Mesenchymal stem cell (in vitro differentiated cells and primary cell): ENCODE data around the gene MCF2L2.

ENCODE experiments used
- DNase-seq: peaks from one replicate; pipeline ENCODE4 v3.0.0-alpha.2; 2013
- H2AFZ ChIP-seq: one replicate; pipeline ENCODE4 v1.6.1; 2013; ENCODE audit warnings: low read depth, mild to moderate bottlenecking, control low read depth, inconsistent platforms, low read length, moderate library complexity
- H2AK5ac ChIP-seq: 2 replicates; pipeline ENCODE4 v1.6.1; 2013; ENCODE audit warnings: low read length, moderate library complexity, mild to moderate bottlenecking, inconsistent platforms; ENCODE audit not compliant: severe bottlenecking
- H2BK120ac ChIP-seq: one replicate; pipeline ENCODE4 v1.6.1; 2013; ENCODE audit warnings: low read depth, mild to moderate bottlenecking, inconsistent platforms, low read length, moderate library complexity
- H2BK12ac ChIP-seq, 2 experiments: one replicate each; pipeline ENCODE4 v1.6.1; 2013; ENCODE audit warnings: inconsistent platforms in 2 of 2, low read length in 2 of 2, mild to moderate bottlenecking in 2 of 2, moderate library complexity in 2 of 2, control low read depth in 1 of 2
- H2BK15ac ChIP-seq: one replicate; pipeline ENCODE4 v1.6.1; 2013; ENCODE audit warnings: mild to moderate bottlenecking, low read depth, inconsistent platforms; ENCODE audit not compliant: poor library complexity, severe bottlenecking
- H2BK5ac ChIP-seq: 2 replicates; pipeline ENCODE4 v1.6.1; 2013; ENCODE audit warnings: low read depth, mild to moderate bottlenecking, low read length, control low read depth, inconsistent platforms; ENCODE audit not compliant: poor library complexity, severe bottlenecking
- H3K14ac ChIP-seq, 2 experiments: one replicate each; pipeline ENCODE4 v1.6.1; 2013; ENCODE audit warnings: inconsistent platforms in 2 of 2, low read length in 2 of 2, control low read depth in 1 of 2, mild to moderate bottlenecking in 1 of 2, moderate library complexity in 1 of 2
- H3K18ac ChIP-seq, 2 experiments: one replicate each; pipeline ENCODE4 v1.6.1; 2013; ENCODE audit warnings: inconsistent platforms in 2 of 2, low read length in 2 of 2, control low read depth in 1 of 2, low read depth in 1 of 2, mild to moderate bottlenecking in 1 of 2
- H3K23ac ChIP-seq, 2 experiments: one replicate each; pipeline ENCODE4 v1.6.1; 2013; ENCODE audit warnings: inconsistent platforms in 2 of 2, low read length in 2 of 2, mild to moderate bottlenecking in 2 of 2, moderate library complexity in 2 of 2, control low read depth in 1 of 2
- H3K27ac ChIP-seq: 2 replicates; pipeline ENCODE4 v1.5.1; 2013; ENCODE audit warnings: mild to moderate bottlenecking, moderate library complexity, low read length, control low read depth, inconsistent platforms; ENCODE audit not compliant: poor library complexity, severe bottlenecking
- H3K27me3 ChIP-seq, 2 experiments: 2 replicates each; pipeline versions ENCODE4 v1.6.1 to v1.7.0; 2013; ENCODE audit warnings: low read length in 2 of 2, mild to moderate bottlenecking in 2 of 2, moderate library complexity in 2 of 2, control low read depth in 1 of 2, inconsistent platforms in 1 of 2; ENCODE audit not compliant: control insufficient read depth in 1 of 2, insufficient read depth in 1 of 2
- H3K36me3 ChIP-seq, 2 experiments: 2 replicates each; pipeline versions ENCODE4 v1.6.1 to v1.7.0; 2013; ENCODE audit warnings: low read length in 2 of 2, control low read depth in 1 of 2, inconsistent platforms in 1 of 2, low read depth in 1 of 2, mild to moderate bottlenecking in 1 of 2; ENCODE audit not compliant: insufficient read depth in 2 of 2, control insufficient read depth in 1 of 2
- H3K4ac ChIP-seq, 2 experiments: one replicate each; pipeline ENCODE4 v1.6.1; 2013; ENCODE audit warnings: inconsistent platforms in 2 of 2, low read length in 2 of 2, mild to moderate bottlenecking in 2 of 2, moderate library complexity in 2 of 2, control low read depth in 1 of 2, low read depth in 1 of 2
- H3K4me1 ChIP-seq: 2 replicates; pipeline ENCODE4 v1.6.1; 2013; ENCODE audit warnings: low read depth, low read length, control low read depth; ENCODE audit not compliant: control insufficient read depth, insufficient read depth
- H3K4me2 ChIP-seq: 2 replicates; pipeline ENCODE4 v1.6.1; 2013; ENCODE audit warnings: low read length, mild to moderate bottlenecking, inconsistent platforms; ENCODE audit not compliant: poor library complexity, severe bottlenecking
- H3K4me3 ChIP-seq, 2 experiments: 2 replicates each; pipeline versions ENCODE4 v1.5.1 to v1.7.0; 2013; ENCODE audit warnings: low read length in 2 of 2, mild to moderate bottlenecking in 2 of 2, control low read depth in 1 of 2, low read depth in 1 of 2; ENCODE audit not compliant: insufficient read depth in 1 of 2
- H3K79me1 ChIP-seq: replicated peaks from 2 replicates; pipeline ENCODE4 v1.6.1; 2013; ENCODE audit warnings: mild to moderate bottlenecking, control low read depth, low read length, inconsistent platforms; ENCODE audit not compliant: poor library complexity, severe bottlenecking
- H3K9ac ChIP-seq: 2 replicates; pipeline ENCODE4 v1.7.0; 2013; ENCODE audit warnings: mild to moderate bottlenecking, low read length, moderate library complexity
- H3K9me3 ChIP-seq: 2 replicates; pipeline ENCODE4 v1.7.0; 2013; ENCODE audit warnings: mild to moderate bottlenecking, low read length; ENCODE audit not compliant: control insufficient read depth
- H4K8ac ChIP-seq: one replicate; pipeline ENCODE4 v1.6.1; 2013; ENCODE audit warnings: inconsistent platforms, mild to moderate bottlenecking, low read length, moderate library complexity
- H4K91ac ChIP-seq: one replicate; pipeline ENCODE4 v1.6.1; 2013; ENCODE audit warnings: mild to moderate bottlenecking, low read length, inconsistent platforms
- WGBS: methylation state at CpG from one replicate; pipeline ENCODE4 v1.1.7; 2013; ENCODE audit warnings: mixed read lengths; 5-methylcytosine and 5-hydroxymethylcytosine counted together

MCF2L2 gene

DNA sequence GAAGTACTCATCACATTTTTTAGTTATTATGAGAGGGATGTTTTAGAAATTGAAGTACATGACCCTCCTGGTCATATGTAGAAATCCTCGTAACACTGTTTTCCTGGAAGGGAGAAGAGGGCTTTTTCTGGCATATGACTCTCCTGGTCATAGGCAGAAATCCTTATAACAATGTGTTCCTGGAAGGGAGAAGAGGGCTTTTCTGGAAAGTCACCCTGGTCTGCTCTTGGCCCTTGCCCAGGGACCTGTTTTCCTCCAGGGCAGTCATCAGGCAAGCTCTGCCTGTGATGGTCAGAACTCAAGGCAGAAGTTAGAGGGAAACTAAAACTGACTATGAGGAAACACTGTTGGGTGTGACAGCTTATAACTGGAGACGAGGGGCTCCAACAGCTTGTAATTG is 293.6 kb downstream of the MCF2L2 start:
- H3K4me1 ChIP-seq: no peaks in the 10 kb centered on the region
- no peak for DNase-seq
- no peak overlapping the region for H2AFZ ChIP-seq
- no peak overlapping the region for H2BK120ac ChIP-seq
- no peak overlapping the region for H2BK15ac ChIP-seq
- no peak overlapping the region for H4K91ac ChIP-seq
- H2BK12ac ChIP-seq: no peak overlapping the region
- no peak overlapping the region for H3K18ac ChIP-seq
- H3K4ac ChIP-seq: no peak overlapping the region
- H3K27ac ChIP-seq: no peak overlapping the region
- 89% methylated on average over 2 of the region's 2 CpGs for WGBS
- peaks cover 6% of the 10 kb centered on the region for H3K9me3 ChIP-seq
- peaks cover 23 to 41% of the 10 kb centered on the region in 2 experiments for H3K27me3 ChIP-seq
- H2AK5ac ChIP-seq: no peak overlapping the region
- no peak overlapping the region for H3K4me3 ChIP-seq
- no peaks in the 10 kb centered on the region for H3K79me1 ChIP-seq
- no peak overlapping the region for H3K14ac ChIP-seq
- H4K8ac ChIP-seq: no peak overlapping the region
- H3K36me3 ChIP-seq: no peaks in the 10 kb centered on the region
- no peak overlapping the region for H3K4me2 ChIP-seq
- H3K23ac ChIP-seq: no peak overlapping the region
- H3K9ac ChIP-seq: no peak overlapping the region
- no peak overlapping the region for H2BK5ac ChIP-seq

DNA sequence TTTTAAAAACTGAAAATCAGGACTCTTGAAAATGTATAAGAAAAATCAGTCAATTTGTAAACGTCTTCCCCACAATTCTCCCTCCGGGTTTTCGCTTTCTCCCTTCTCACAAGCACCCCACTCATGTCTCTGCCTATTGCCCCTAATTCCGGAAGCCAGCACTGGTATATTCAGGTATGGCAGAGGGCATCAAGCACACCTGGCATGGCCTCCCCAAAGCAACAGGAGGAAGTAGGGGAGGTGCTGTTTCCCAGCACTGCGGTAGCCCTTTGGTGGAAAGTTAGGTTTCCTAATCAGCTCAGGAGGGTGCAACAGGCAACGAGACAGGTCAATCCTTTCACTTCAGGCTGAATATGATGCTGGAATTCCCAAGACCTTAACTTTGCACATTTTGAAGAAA is 296.0 kb downstream of the MCF2L2 start:
- WGBS: 47% methylated on average over 6 of the region's 6 CpGs
- no peak overlapping the region for H2BK12ac ChIP-seq
- H3K4me3 ChIP-seq: no peak overlapping the region
- no peak overlapping the region for H2AFZ ChIP-seq
- no peak overlapping the region for H3K23ac ChIP-seq
- no peak overlapping the region for H4K91ac ChIP-seq
- no peak overlapping the region for H2BK15ac ChIP-seq
- H3K79me1 ChIP-seq: no peaks in the 10 kb centered on the region
- no peak overlapping the region for H3K4me2 ChIP-seq
- no peak overlapping the region for H3K18ac ChIP-seq
- H3K27me3 ChIP-seq: peaks cover 23 to 33% of the 10 kb centered on the region in 2 experiments
- no peak for DNase-seq
- no peak overlapping the region for H3K27ac ChIP-seq
- H2BK5ac ChIP-seq: no peak overlapping the region
- no peak overlapping the region for H3K14ac ChIP-seq
- no peaks in the 10 kb centered on the region for H3K4me1 ChIP-seq
- H2BK120ac ChIP-seq: no peak overlapping the region
- H2AK5ac ChIP-seq: no peak overlapping the region
- H3K9me3 ChIP-seq: peaks cover 7% of the 10 kb centered on the region
- no peak overlapping the region for H4K8ac ChIP-seq
- no peak overlapping the region for H3K9ac ChIP-seq
- no peaks in the 10 kb centered on the region for H3K36me3 ChIP-seq
- H3K4ac ChIP-seq: no peak overlapping the region

DNA sequence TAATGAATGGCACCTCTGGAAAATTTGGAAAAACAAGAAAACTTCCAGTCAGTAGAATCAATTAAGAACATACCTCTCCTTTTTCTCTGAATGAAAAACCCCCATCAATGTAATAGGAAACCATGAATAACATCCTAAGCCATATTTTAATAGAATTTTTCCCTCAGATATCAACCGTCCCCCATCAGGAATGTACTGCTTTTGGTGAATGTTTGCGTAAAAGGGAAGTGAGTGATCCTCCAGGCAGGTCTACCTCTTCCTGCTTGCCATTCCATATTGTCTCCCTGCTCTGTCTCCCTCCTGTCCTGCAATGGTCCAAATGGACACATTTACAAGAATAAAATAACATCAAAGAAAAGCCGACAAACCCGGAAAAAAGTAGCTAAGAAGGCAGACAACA is 296.7 kb downstream of the MCF2L2 start:
- no peaks in the 10 kb centered on the region for H3K36me3 ChIP-seq
- H3K4me1 ChIP-seq: no peaks in the 10 kb centered on the region
- no peak overlapping the region for H2AFZ ChIP-seq
- no peak overlapping the region for H2BK120ac ChIP-seq
- WGBS: 61% methylated on average over 4 of the region's 4 CpGs
- peaks cover 7% of the 10 kb centered on the region for H3K9me3 ChIP-seq
- no peak overlapping the region for H3K4ac ChIP-seq
- H3K4me2 ChIP-seq: no peak overlapping the region
- H3K23ac ChIP-seq: no peak overlapping the region
- no peak overlapping the region for H2AK5ac ChIP-seq
- DNase-seq: no peak
- H3K27me3 ChIP-seq: peaks cover 23 to 33% of the 10 kb centered on the region in 2 experiments
- no peak overlapping the region for H3K18ac ChIP-seq
- H2BK5ac ChIP-seq: no peak overlapping the region
- H3K14ac ChIP-seq: no peak overlapping the region
- no peak overlapping the region for H2BK15ac ChIP-seq
- H4K91ac ChIP-seq: no peak overlapping the region
- no peak overlapping the region for H4K8ac ChIP-seq
- H2BK12ac ChIP-seq: no peak overlapping the region
- no peak overlapping the region for H3K9ac ChIP-seq
- H3K79me1 ChIP-seq: no peaks in the 10 kb centered on the region
- no peak overlapping the region for H3K27ac ChIP-seq
- H3K4me3 ChIP-seq: no peak overlapping the region

DNA sequence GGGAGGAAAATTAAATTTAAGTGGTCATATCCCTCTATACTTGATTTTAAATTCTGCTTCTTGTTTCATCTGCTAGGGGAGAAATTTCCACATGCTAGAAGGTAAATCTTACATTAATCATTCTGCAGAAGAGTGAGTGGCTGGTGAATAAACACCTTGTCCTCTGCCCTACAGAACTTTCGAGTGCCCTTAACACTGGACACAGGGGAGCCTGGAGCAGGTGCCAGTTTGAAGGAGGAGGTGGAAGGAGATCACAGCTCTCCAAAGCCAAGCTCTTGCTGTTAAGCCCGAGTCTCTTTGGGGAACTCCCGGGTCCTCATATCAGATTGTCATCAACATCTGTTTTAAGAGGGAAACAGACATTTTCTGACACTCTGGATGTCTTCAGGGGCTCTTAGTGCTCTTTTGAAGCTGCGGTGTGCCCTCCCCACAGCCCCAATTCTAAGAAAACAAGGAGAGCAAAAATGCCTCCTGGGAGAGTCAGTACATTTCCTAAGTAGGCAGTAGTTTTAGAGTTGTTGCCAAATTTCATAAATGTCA is 297.2 kb downstream of the MCF2L2 start:
- H3K4ac ChIP-seq: no peak overlapping the region
- H3K79me1 ChIP-seq: no peaks in the 10 kb centered on the region
- no peaks in the 10 kb centered on the region for H3K36me3 ChIP-seq
- H4K8ac ChIP-seq: no peak overlapping the region
- H3K4me3 ChIP-seq: no peak overlapping the region
- H3K27me3 ChIP-seq: peaks cover 23 to 33% of the 10 kb centered on the region in 2 experiments
- no peak overlapping the region for H3K23ac ChIP-seq
- H2BK120ac ChIP-seq: no peak overlapping the region
- no peak for DNase-seq
- H2BK15ac ChIP-seq: no peak overlapping the region
- no peak overlapping the region for H3K9ac ChIP-seq
- no peak overlapping the region for H3K18ac ChIP-seq
- no peak overlapping the region for H3K14ac ChIP-seq
- H3K4me1 ChIP-seq: no peaks in the 10 kb centered on the region
- H2AFZ ChIP-seq: no peak overlapping the region
- H2AK5ac ChIP-seq: no peak overlapping the region
- H3K9me3 ChIP-seq: peaks cover 7% of the 10 kb centered on the region
- no peak overlapping the region for H3K27ac ChIP-seq
- WGBS: 81% methylated on average over 4 of the region's 4 CpGs
- H4K91ac ChIP-seq: no peak overlapping the region
- H2BK5ac ChIP-seq: no peak overlapping the region
- no peak overlapping the region for H3K4me2 ChIP-seq
- no peak overlapping the region for H2BK12ac ChIP-seq
